BLaER1 treated with 17β-estradiol and CSF1 and Interleukin-3, amounts not matched to agents 10 nM and 100 nM (cell line): ENCODE measurements around the gene TNRC18.
"Not testable (repeated sequence)": the region's sequence is repeated elsewhere in the genome, so short reads cannot be mapped to it uniquely, and the experiment has no call there.

ENCODE experiments used
- H3K27ac ChIP-seq, 11 experiments: shearing (Covaris generic); formaldehyde crosslinking; 2 replicates each; pipeline ENCODE4 v1.8.1; 2022
- H3K27me3 ChIP-seq, 11 experiments: shearing (Covaris generic); formaldehyde crosslinking; 2 replicates each; pipeline ENCODE4 v1.8.1; 2022
- H3K36me3 ChIP-seq, 11 experiments: shearing (Covaris generic); formaldehyde crosslinking; 2 replicates each; pipeline ENCODE4 v1.8.1; 2022
- H3K4me1 ChIP-seq, 10 experiments: shearing (Covaris generic); formaldehyde crosslinking; 2 replicates each; pipeline ENCODE4 v1.8.1; 2022
- H3K4me2 ChIP-seq, 11 experiments: shearing (Covaris generic); formaldehyde crosslinking; 2 replicates each; pipeline ENCODE4 v1.8.1; 2022
- H3K4me3 ChIP-seq, 10 experiments: shearing (Covaris generic); formaldehyde crosslinking; 2 replicates each; pipeline ENCODE4 v1.8.1; 2022
- H3K9ac ChIP-seq, 11 experiments: shearing (Covaris generic); formaldehyde crosslinking; 2 replicates each; pipeline ENCODE4 v1.8.1; 2022
- H3K9me3 ChIP-seq, 11 experiments: shearing (Covaris generic); formaldehyde crosslinking; replicated peaks in 1 of 11; 2 replicates each; pipeline ENCODE4 v1.8.1; 2022
- H4K20me1 ChIP-seq, 11 experiments: shearing (Covaris generic); formaldehyde crosslinking; 2 replicates each; pipeline ENCODE4 v1.8.1; 2022
- Cebpa-rat ChIP-seq, 11 experiments: shearing (Covaris generic); IDR thresholded peaks; 2 replicates each; pipeline ENCODE4 v1.8.1; 2022

Gene TNRC18

GRCh38 chr7:5270788-5271187 lies 152.8 kb downstream of the TNRC18 start:
- Histone ChIP-seq H3K27me3 (no peaks in the 10 kb centered on the region), H4K20me1 (no peaks in the 10 kb centered on the region), H3K4me2 (no peak overlapping the region), H3K27ac (no peak overlapping the region), H3K9ac (no peak overlapping the region), H3K4me3 (no peak overlapping the region), H3K9me3 (no peaks in the 10 kb centered on the region), H3K36me3 (no peaks in the 10 kb centered on the region), H3K4me1 (peaks cover 0 to 11% (median 8%) of the 10 kb centered on the region in 10 experiments; a peak in 11 of 20 replicates)
- TF ChIP-seq Cebpa-rat (IDR thresholded peaks at IDR 0.05), result no peak

GRCh38 chr7:5269992-5270657 lies 153.5 kb downstream of the TNRC18 start:
- H3K27ac ChIP-seq, H3K9ac ChIP-seq, H3K27me3 ChIP-seq, H3K4me3 ChIP-seq, H3K4me2 ChIP-seq, H3K36me3 ChIP-seq, H4K20me1 ChIP-seq, H3K9me3 ChIP-seq: not testable (repeated sequence)
- peaks cover 0 to 11% (median 8%) of the 10 kb centered on the region in 10 experiments; a peak in 11 of 20 replicates for H3K4me1 ChIP-seq

GRCh38 chr7:5267829-5268228 lies 155.8 kb downstream of the TNRC18 start:
- peaks cover 0 to 11% (median 8%) of the 10 kb centered on the region in 10 experiments; a peak in 11 of 20 replicates for H3K4me1 ChIP-seq
- not testable (repeated sequence) for H3K27me3 ChIP-seq, H4K20me1 ChIP-seq, H3K36me3 ChIP-seq, H3K9ac ChIP-seq, H3K9me3 ChIP-seq, H3K27ac ChIP-seq, H3K4me3 ChIP-seq
- peak overlapping the region in 3 of 11 experiments; percentile 35 to 60 (median 51); a peak in 6 of 22 replicates for H3K4me2 ChIP-seq

- Histone ChIP-seq H3K9me3 (no peaks in the 10 kb centered on the region), H3K4me3 (no peak overlapping the region), H3K27ac (no peak overlapping the region), H3K36me3 (no peaks in the 10 kb centered on the region), H3K27me3 (no peaks in the 10 kb centered on the region), H4K20me1 (no peaks in the 10 kb centered on the region), H3K4me2 (peak overlapping the region in 2 of 11 experiments; percentile 15 to 25; a peak in 2 of 22 replicates), H3K9ac (no peak overlapping the region), H3K4me1 (peaks cover 2 to 11% (median 10%) of the 10 kb centered on the region in 10 experiments; a peak in 17 of 20 replicates)
- TF ChIP-seq Cebpa-rat (IDR thresholded peaks at IDR 0.05), result no peak
Observed at GRCh38 chr7:5266191-5267028, 157.2 kb downstream of the TNRC18 start.

- no peak for TF ChIP-seq Cebpa-rat (IDR thresholded peaks at IDR 0.05)
- no peaks in the 10 kb centered on the region for H3K27me3 ChIP-seq
- H3K4me3 ChIP-seq, result no peak overlapping the region
- H3K27ac ChIP-seq, result no peak overlapping the region
- no peaks in the 10 kb centered on the region for H3K9me3 ChIP-seq
- no peak overlapping the region for H3K9ac ChIP-seq
- no peaks in the 10 kb centered on the region for H4K20me1 ChIP-seq
- H3K36me3 ChIP-seq, result no peaks in the 10 kb centered on the region
- peaks cover 5 to 15% (median 10%) of the 10 kb centered on the region in 10 experiments; a peak in 18 of 20 replicates for H3K4me1 ChIP-seq
- no peak overlapping the region for H3K4me2 ChIP-seq
Observed at GRCh38 chr7:5265320-5266190, 158.1 kb downstream of the TNRC18 start.

GRCh38 chr7:5263066-5263465 lies 160.6 kb downstream of the TNRC18 start:
- H3K4me3 ChIP-seq, H3K27me3 ChIP-seq, H4K20me1 ChIP-seq, H3K4me2 ChIP-seq, H3K9me3 ChIP-seq, H3K27ac ChIP-seq, H3K9ac ChIP-seq, H3K36me3 ChIP-seq: not testable (repeated sequence)
- peaks cover 5 to 14% (median 8%) of the 10 kb centered on the region in 10 experiments; a peak in 18 of 20 replicates for H3K4me1 ChIP-seq

GRCh38 chr7:5260530-5261068 lies 163.0 kb downstream of the TNRC18 start:
- not testable (repeated sequence) for H3K4me3 ChIP-seq, H3K4me2 ChIP-seq, H3K9ac ChIP-seq, H3K27me3 ChIP-seq, H3K4me1 ChIP-seq, H4K20me1 ChIP-seq, H3K36me3 ChIP-seq, H3K9me3 ChIP-seq, H3K27ac ChIP-seq
